HS-27A (cell line): ENCODE results near the gene SH3RF2.
"Not testable (repeated sequence)": the region's sequence is repeated elsewhere in the genome, so short reads cannot be mapped to it uniquely, and the experiment has no call there.

Experiments
- DNase-seq: peaks from one replicate; pipeline ENCODE4 v3.0.0-alpha.2; 2012; ENCODE audit warnings: low read depth, missing footprints

Gene SH3RF2

GRCh38 chr5:145936401-145937131, at the start of gene SH3RF2:
Gene SH3RF2, plus strand, starts transcription at chr5:145936578. Its CDS starts 1,351 bp downstream, at chr5:145937929.
- no peak for DNase-seq

GRCh38 chr5:145887217-145887616, 49.2 kb upstream of the SH3RF2 start:
- DNase-seq, result no peak

DNA sequence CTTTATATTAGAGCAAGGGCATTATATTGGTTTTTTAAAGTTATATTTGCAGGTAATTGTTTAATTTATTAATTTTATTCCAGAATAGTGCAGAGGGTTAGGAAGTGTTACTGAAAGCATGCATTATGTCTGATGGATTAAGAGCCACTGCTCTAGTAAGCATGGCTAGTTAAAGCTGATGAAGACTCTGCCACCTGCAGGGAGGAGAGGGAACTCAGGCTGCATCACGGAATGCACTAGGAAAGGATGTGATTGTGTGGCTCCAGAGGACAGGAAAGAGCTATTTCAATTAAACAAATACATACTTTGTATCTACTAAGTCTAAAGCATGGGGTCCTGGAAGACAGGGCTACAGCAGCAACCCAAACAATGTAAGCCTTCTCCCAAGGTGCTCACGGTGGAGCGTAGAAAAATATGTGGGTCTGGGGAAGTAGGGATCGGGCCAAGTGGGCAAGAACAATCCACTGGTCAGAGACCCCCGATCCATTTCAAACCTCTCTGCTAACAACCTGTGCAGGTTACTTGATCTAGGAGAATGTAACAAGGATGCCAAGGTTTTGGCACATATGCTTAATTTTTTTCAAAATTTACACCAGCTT, 48.3 kb upstream of the SH3RF2 start:
- DNase-seq, result no peak

- DNase-seq, result no peak
Observed at GRCh38 chr5:145889611-145890010, 46.8 kb upstream of the SH3RF2 start.

DNA sequence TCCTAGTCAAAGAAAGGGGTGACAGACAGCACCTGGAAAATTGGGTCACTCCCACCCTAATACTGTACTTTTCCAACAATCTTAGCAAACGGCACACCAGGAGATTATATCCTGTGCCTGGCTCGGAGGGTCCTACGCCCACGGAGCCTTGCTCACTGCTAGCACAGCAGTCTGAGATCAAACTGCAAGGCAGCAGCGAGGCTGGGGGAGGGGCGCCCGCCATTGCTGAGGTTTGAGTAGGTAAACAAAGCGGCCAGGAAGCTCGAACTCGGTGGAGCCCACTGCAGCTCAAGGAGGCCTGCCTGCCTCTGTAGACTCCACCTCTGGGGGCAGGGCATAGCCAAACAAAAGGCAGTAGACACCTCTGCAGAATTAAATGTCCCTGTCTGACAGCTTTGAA, 45.0 kb upstream of the SH3RF2 start:
- not testable (repeated sequence) for DNase-seq

DNA sequence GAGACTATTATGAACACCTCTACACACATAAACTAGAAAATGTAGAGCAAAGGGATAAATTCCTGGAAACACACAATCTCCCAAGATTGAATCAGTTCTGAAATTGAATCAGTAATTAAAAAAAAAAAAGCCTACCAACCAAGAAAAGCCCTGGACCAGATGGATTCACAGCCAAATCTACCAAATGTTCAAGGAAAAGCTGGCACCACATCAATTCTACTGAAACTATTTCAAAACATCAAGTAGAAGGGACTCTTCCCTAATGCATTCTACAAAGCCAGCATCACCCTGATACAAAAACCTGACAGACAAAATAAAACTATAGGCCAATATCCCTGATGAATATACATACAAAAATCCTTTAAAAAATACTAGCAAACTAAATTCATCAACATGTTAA, 38.2 kb upstream of the SH3RF2 start:
- no peak for DNase-seq

DNA sequence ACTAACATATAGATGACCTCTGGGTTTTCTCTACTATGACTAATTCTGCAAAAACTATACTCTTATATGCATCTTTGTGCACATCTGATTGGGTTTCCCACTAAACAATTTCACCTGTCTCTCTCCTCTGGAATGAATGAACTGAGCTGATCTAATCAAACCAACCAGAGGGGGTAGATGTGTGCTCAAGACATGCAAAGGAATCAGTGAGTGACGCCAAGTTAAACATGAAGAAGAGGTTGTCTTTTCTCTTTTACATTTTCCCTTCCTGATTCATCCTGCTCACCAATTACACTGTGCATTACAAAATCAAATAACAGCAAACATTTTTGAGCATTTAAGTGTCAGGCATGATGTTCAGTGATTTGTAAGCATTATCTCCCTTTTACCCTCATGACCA, 34.0 kb upstream of the SH3RF2 start:
- no peak for DNase-seq

DNA sequence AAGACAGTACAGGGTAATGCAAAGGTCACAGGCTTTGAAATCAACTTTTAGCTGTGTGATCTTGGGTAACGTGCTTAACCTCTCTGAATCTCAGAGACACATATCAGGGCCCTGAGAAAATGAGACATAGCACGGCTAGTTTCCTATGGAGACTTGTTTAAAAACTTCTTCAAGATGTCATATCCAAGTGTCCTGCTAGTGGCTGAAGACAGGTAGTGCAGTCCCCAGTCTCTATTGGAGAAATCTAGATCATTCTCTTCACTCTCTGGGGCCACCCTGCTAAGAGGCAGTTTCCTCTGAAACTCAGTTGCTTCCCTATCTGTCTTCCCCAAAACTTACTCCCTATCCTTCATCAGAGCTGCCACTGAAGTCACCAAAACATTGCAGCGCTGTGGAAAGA, 33.3 kb upstream of the SH3RF2 start:
- DNase-seq, result no peak

- no peak for DNase-seq
Observed at GRCh38 chr5:145903867-145904266, 32.5 kb upstream of the SH3RF2 start.

DNA sequence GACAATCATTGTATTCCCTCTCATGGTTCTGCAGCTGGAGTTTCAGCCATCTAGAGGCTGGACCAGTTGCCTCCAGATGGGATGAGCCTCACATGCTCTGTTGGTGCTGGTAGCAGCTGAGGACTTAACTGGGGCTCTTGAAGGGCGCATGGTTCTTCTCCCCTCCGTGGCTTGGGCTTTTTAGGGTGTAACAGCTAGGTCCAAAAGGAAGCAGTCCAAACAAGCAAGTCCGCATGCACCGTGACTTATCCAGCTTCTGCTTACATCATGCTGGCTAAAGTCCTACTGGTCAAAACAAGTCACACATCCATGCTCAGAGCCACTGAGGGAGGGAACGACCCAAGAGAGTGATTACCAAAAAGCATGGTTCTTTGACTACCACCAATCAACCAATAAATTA, 31.6 kb upstream of the SH3RF2 start:
- no peak for DNase-seq

DNA sequence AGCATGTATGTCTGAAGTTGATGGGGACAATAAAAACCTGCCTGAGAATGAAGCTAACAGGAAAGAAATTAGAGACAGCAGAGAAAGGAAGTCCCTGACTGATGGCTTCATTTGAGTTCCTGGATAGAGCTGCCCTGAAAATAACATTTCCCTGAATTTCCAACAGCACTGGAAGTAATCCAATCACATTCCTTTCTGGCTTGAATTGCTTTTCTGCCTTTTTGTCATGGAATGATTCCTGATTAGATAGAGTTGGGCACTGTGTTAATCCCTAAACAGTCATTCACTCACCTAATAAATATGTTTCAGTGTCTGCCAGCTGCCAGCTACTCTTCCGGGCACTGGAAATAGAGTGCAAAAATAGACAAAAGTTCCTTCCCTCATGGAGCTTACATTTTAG, 30.0 kb upstream of the SH3RF2 start:
- DNase-seq, result no peak

GRCh38 chr5:145908206-145908960, 28.0 kb upstream of the SH3RF2 start:
- DNase-seq, result no peak

DNA sequence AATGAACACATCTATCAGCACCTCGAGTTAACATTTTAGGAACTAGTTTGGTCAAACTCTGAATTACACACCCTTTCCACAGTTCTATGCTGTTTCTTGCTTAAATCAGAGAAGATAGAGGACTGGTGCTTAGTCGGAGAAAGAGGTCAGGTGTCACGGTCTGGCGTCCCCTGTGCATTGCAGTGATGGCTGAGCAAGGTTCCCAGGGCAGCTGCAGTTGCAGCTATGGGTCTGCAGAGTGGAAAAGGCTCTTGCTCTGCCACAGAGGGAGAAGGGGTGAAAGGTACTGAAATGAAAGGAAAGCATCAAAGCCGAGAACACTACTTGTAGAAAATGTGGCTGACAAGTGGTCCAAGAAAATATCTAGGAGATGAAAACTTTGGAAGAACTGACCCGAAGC, 25.2 kb upstream of the SH3RF2 start:
- DNase-seq, result no peak

GRCh38 chr5:145912019-145912418, 24.4 kb upstream of the SH3RF2 start:
- DNase-seq, result no peak

- DNase-seq, result no peak
Observed at GRCh38 chr5:145912594-145912993, 23.8 kb upstream of the SH3RF2 start.

- no peak for DNase-seq
Observed at GRCh38 chr5:145913701-145914100, 22.7 kb upstream of the SH3RF2 start.

DNA sequence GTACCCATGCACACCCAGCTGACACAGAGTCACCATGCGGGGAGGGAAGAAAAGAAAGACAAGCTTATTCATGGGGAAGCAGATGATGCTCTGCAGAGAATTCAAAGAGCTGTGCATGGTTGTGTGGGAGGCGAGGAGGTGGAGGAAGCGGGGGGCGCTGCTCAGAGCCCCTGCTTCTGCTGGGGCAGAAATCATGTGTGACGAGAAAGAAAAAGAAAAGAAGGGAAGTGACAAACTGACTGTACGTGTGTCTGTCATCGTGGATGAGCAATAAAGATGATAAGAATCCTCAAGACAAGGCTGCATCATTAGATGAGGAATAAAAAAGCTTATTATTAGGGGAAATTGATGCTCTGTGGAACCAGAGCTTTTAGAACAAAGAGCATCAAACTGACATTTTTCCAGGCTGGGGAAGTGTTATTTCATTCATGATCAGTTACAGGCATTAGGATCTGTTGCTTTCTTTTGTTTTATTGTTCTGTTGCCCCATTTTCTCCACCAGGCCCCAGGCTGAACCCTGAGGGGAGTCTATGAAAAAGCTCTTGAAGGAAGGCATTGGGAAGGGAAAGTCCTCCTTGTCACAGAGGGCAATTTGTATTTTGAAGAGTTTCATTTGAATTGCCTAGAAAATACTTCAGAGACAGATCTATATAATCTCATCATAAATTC, 20.3 kb upstream of the SH3RF2 start:
- DNase-seq, result no peak

GRCh38 chr5:145917288-145917687, 19.1 kb upstream of the SH3RF2 start:
- no peak for DNase-seq

DNA sequence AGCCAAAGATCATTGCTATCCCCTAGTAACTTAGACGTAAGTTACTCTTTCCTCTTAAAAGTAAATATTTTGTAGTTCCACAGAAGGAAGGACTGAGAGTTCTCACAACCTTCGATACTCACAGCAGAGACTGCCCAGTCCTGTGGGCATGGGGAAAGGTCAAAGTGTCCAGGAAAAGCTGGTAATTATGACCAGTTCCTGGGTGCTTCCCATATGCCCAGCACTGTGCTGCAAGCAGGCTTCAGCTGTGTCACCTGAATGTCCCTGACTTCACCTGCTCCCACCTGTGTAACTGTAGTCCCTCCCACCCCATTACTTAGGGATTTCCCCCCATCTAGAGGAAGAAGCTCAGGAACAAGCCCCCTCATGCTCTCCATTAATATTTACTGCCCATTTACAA, 18.0 kb upstream of the SH3RF2 start:
- DNase-seq, result no peak

DNA sequence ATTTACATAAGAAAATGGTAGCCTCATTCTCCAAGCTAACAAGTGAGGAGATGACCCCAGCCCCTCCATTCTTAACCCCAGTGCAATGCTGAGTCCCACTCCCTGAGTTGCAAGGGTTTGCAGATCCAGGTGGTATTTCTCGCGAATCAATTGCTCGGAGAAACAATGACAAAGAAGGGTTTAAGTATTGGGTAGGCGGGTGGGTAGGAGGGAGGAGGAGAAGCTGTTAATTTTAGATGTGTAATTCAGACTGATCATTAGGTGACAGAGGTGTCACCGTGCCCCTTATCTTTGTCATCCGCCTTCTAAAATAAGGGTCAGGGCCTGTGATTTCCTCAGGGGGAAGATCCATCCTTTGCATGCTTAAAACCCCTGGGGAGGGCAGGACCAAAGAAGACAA, 17.0 kb upstream of the SH3RF2 start:
- DNase-seq, result no peak

GRCh38 chr5:145920542-145921210, 15.7 kb upstream of the SH3RF2 start:
- DNase-seq, result no peak

DNA sequence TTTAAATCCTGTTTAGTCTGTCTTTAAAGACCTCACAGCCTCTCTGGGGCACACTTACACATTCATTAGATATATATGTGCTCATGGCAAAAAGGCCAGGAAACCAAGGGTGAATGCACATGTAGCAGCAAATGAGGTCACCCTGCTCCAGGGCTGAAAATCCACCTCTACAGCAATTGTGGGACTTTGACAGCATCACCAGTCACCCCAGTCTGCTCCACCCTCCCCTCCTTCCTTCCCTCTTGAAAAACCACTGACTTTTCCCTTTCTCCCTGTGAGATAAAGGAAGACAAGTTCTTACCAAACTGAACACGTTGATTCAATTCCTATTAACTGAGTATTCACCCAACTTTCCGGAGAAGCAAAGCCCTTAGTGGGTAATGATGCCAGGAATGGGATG, 15.2 kb upstream of the SH3RF2 start:
- DNase-seq, result no peak
